ENCODE data around the gene SRP19.

- TF ChIP-seq, protein P1, sequence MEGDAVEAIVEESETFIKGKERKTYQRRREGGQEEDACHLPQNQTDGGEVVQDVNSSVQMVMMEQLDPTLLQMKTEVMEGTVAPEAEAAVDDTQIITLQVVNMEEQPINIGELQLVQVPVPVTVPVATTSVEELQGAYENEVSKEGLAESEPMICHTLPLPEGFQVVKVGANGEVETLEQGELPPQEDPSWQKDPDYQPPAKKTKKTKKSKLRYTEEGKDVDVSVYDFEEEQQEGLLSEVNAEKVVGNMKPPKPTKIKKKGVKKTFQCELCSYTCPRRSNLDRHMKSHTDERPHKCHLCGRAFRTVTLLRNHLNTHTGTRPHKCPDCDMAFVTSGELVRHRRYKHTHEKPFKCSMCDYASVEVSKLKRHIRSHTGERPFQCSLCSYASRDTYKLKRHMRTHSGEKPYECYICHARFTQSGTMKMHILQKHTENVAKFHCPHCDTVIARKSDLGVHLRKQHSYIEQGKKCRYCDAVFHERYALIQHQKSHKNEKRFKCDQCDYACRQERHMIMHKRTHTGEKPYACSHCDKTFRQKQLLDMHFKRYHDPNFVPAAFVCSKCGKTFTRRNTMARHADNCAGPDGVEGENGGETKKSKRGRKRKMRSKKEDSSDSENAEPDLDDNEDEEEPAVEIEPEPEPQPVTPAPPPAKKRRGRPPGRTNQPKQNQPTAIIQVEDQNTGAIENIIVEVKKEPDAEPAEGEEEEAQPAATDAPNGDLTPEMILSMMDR (optimal IDR thresholded peaks at IDR 0.05 in 1 of 3, IDR thresholded peaks at IDR 0.05 in 1 of 3, conservative IDR thresholded peaks at IDR 0.05 in 1 of 3; ENCODE audit: extremely low read depth in 1 of 3, insufficient read depth in 2 of 3, low read length in 3 of 3) = no peak
- no peak for TF ChIP-seq EZH2 (IDR thresholded peaks at IDR 0.05; ENCODE audit: low read length)
Observed at GRCh38 chr5:112892776-112893175, 31.7 kb downstream of the SRP19 start.
